GM19468 (cell line): Measurements from ENCODE around the gene RAI14.

Experiments
- ATAC-seq: cut with Tn5 transposase; IDR thresholded peaks from one replicate; pipeline ENCODE4 v1.9.1; 2021; ENCODE audit warnings: mild to moderate bottlenecking, moderate library complexity, moderate number of reproducible peaks; ENCODE audit not compliant: unreplicated experiment; ENCODE audit errors: extremely low read depth

RAI14 gene

GRCh38 chr5:34838785-34839714 is 182.9 kb downstream of the RAI14 start, which contains the start of gene TTC23L:
Gene TTC23L, plus strand, starts transcription at chr5:34839164. Its CDS starts 1,508 bp downstream, at chr5:34840672.
- ATAC-seq = peak; percentile 93

- ATAC-seq = no peak
These were observed 185.7 kb downstream of the RAI14 start for GRCh38 chr5:34841816-34842215.

- ATAC-seq = no peak
These were observed 186.4 kb downstream of the RAI14 start for GRCh38 chr5:34842554-34842953.

DNA sequence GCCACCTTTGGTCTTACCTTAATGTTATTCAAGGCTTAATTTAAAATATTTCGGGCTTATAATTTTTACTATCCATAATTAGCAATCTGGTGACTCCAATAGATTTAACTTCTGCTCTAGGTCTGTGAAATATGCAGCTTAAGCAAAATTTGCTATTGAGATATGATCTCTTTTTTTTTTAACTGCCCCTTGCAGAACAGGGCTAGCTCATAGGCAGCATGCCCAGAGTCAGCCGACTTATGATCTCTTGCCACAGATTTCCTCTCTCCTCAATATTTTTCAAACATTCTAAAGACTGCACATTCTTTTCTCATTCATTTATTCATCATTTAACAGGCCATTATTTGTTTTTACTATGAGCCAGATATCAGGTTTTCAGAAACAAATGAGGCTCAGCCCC is 187.4 kb downstream of the RAI14 start:
- ATAC-seq = no peak

- ATAC-seq = no peak
These were observed 188.0 kb downstream of the RAI14 start for GRCh38 chr5:34844106-34844505.

DNA sequence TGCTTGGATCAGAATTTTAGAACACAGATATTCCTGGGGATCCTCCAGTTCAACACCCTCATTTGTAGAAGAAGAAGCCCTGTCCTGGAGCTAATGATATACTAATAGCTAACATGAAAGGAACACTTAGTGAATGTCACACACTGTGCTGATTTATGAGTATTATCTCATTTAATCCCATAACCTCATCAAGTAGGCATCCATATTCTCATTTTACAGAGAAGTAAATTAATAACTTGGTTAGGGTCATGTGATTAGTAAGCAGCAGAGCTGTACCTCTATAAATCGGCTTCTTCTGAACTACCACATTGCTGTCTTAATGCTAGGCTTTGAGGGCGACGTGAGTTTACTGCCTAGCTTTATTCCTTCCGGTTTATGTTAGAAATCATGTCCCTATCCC is 188.9 kb downstream of the RAI14 start:
- no peak for ATAC-seq

DNA sequence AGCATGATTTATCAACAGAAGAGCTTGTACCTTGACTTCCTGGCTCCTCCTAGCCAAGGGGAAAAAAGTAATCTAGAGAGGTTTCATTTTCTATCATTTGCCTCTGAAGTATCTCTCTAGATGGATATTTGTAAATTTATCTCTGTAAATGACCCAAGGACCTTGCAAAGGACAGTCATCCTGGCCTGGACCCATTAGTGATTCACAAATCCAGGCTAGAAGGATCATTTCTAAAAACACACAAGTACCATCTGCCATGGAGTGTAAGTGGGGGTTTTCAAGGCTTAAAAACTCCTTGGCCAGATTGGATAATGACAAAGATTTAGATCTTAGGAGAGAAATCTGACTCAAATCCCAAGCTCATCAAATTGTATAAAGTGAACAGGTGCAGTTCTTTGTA is 190.9 kb downstream of the RAI14 start:
- no peak for ATAC-seq

- no peak for ATAC-seq
These were observed 191.4 kb downstream of the RAI14 start for GRCh38 chr5:34847552-34847951.

DNA sequence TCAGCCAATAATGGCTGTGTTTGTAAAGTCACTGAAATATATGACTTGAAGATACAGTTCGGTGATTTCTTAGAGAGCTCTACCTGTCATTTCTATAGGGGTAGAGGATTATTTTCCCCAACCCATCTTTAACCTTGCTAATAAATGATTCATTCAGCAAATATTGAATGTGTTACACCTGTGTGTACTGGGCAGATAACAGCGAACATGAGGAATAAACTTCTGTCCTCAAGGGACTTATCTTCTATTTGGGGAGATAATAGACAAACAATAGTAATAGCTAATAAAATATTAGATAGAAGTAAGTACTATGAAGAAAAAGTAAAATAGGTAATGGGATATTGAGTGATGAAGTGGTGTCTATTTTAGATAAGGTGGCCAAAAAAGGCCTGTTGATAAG is 192.1 kb downstream of the RAI14 start:
- no peak for ATAC-seq

GRCh38 chr5:34849253-34849652 is 193.1 kb downstream of the RAI14 start:
- no peak for ATAC-seq

DNA sequence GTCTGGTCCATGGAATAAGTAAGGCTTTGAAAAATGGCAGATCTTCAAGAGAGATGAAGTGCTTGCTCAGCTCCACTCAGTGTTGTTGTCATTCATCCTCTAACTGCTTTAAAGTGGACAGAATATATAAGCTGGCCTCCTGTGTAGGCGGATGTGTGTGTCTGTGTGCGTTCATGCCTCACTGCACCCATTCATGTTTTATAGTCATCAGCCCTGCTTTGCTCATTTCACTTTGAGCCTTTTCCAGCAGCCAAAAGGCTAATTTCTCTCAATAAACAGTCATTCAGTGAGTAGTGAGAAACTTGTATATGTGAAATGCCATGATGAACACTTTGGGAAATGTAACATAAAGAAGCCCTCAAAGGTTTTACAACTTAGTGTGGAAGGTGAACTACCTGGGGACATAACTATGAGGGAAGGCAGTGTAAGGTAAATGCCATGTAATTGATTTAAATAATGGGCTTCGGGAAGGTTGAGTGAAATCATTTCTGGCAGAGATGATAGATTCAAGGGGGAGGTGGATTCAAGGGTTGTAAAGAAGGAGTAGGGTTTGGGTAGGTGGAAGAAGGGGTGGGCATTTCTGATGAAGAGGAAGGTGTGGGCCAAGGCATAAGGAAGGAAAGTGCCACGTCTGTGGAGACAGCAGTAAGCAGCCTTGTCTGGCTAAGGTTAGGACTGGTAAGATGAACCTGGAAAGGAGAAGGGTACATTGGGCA is 198.5 kb downstream of the RAI14 start:
- ATAC-seq = peak; percentile 73

GRCh38 chr5:34857161-34857560 is 201.0 kb downstream of the RAI14 start:
- ATAC-seq = no peak

DNA sequence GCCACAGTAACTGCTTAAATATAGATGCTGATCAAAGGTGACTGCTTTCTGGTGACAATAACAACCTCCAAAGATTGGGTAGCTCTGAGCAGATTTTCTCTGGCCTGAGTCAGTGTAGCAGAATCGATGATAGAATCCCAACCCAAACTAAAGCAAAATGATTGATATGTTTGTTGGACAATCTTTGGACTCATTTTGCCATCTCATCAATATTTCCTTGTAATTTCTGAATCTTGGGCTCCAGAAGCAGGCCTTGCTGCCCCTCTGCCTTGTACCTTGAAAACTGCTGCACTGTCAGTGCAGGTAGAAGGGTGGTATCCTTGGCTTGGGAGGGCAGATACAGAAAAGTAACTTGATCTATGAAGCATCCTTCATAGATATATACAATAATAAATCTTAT is 201.8 kb downstream of the RAI14 start:
- no peak for ATAC-seq

DNA sequence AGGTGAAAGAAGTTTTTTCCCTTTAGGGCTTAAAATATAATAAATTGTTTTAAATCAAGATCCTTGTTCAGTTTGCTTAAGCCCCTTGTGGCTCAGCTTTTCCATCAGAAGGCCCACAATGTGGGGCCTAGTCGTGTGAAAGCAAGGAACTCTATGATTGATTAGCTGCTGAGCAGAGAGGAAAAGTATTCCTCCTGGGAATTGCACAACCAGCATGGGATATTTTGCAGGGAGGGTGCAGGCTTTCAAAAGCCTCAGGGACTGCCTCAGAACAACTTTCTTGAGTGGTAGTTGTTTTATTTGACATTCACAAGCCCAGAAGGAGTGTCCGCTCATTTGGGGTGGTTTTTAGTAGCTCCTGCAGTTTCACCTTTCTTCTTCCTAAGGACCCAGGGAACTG is 202.7 kb downstream of the RAI14 start:
- ATAC-seq = no peak

- no peak for ATAC-seq
These were observed 203.1 kb downstream of the RAI14 start for GRCh38 chr5:34859253-34859652.

GRCh38 chr5:34863946-34864345 is 207.8 kb downstream of the RAI14 start:
- ATAC-seq = no peak

- ATAC-seq = no peak
These were observed 209.0 kb downstream of the RAI14 start for GRCh38 chr5:34865091-34865490.

DNA sequence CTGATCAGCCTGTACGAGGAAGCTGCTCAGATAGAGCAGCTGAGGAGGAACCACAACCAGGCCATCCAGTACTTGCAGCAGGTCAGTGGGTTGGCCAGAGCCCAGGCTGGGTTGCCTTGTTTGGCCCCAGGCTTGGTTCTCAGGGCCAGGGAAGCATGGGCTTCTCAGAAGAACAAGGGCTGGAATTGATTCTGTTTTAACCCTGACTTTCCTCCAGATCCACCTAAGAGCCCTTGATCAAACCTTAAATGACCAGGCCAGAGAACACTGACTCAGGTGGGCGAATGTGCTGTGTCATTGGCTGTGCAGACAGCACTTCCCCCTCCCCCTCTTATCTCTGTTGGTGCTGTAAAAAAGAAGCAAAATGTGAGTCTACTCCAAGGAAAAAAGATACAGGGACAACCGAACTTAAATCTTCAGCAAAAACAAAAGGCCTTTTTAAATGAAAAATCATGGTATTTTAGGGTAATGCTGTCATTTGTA is 210.9 kb downstream of the RAI14 start:
- no peak for ATAC-seq

- ATAC-seq = no peak
These were observed 211.5 kb downstream of the RAI14 start for GRCh38 chr5:34867660-34868059.

GRCh38 chr5:34868791-34869190 is 212.7 kb downstream of the RAI14 start:
- ATAC-seq = no peak

DNA sequence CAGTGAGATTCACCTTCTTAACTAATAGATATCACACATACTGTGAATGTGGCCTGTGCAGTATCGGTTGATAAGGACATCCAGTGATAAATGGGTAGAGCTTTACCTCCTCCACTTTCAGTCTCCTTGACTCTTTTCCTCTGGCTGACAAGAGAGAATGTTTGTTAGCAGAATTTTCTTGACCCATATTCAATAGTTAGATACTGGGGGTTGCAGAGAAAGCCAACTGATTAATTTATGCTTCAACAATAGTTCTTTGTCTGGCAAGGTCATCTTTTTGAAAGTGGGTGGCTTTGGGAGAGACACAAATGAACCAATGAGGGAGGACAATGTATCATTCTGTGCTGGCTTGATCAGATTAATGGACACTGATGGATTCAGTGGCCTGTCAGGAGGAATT is 213.1 kb downstream of the RAI14 start:
- no peak for ATAC-seq
